Endothelial cell of umbilical vein (primary cell): ENCODE results near the gene WDR77.

ENCODE experiments used
- EZH2 ChIP-seq: IDR thresholded peaks from 2 replicates; pipeline ENCODE4 v1.6.1; 2012; ENCODE audit warnings: borderline replicate concordance, low read depth, mild to moderate bottlenecking, moderate library complexity, low read length, inconsistent platforms; ENCODE audit not compliant: severe bottlenecking
- FOS ChIP-seq: IDR thresholded peaks from 2 replicates; pipeline ENCODE4 v1.6.1; 2011; ENCODE audit warnings: mild to moderate bottlenecking, low read length, moderate library complexity, borderline replicate concordance; ENCODE audit not compliant: insufficient read depth
- GATA2 ChIP-seq: IDR thresholded peaks from 2 replicates; pipeline ENCODE4 v1.7.0; 2011; ENCODE audit warnings: low read depth, mild to moderate bottlenecking, moderate library complexity, mixed read lengths, low read length; ENCODE audit not compliant: insufficient read length, insufficient read depth
- JUN ChIP-seq: IDR thresholded peaks from 2 replicates; pipeline ENCODE4 v1.6.1; 2011; ENCODE audit warnings: borderline replicate concordance, low read depth; ENCODE audit not compliant: insufficient read length, insufficient read depth
- MYC ChIP-seq: IDR thresholded peaks from one replicate; pipeline ENCODE4 v1.6.1; 2011; ENCODE audit warnings: mild to moderate bottlenecking, low read depth, low read length
- POLR2A ChIP-seq: IDR thresholded peaks from 2 replicates; pipeline ENCODE4 v1.6.1; 2012; ENCODE audit warnings: low read depth, mild to moderate bottlenecking, control low read depth, low read length
- POLR2AphosphoS5 ChIP-seq: IDR thresholded peaks from 2 replicates; pipeline ENCODE4 v1.6.1; 2012; ENCODE audit warnings: low read depth, mild to moderate bottlenecking, control low read depth, low read length, moderate library complexity; ENCODE audit not compliant: insufficient read depth
- TF ChIP-seq, protein P1 (sequence below), 2 donors: IDR thresholded peaks; 1 replicate in 1 of 2; 2 replicates in 1 of 2; pipeline ENCODE4 v1.5.1; 2011; ENCODE audit warnings: low read length in 2 of 2, mild to moderate bottlenecking in 2 of 2, moderate library complexity in 2 of 2, control low read depth in 1 of 2, inconsistent platforms in 1 of 2, low read depth in 1 of 2; ENCODE audit not compliant: insufficient read depth in 1 of 2; ENCODE audit errors: extremely low read depth in 1 of 2
- TF ChIP-seq, protein P2 (sequence below): IDR thresholded peaks from 2 replicates; pipeline ENCODE4 v1.6.1; 2011; ENCODE audit not compliant: insufficient read depth, insufficient read length

DNA sequence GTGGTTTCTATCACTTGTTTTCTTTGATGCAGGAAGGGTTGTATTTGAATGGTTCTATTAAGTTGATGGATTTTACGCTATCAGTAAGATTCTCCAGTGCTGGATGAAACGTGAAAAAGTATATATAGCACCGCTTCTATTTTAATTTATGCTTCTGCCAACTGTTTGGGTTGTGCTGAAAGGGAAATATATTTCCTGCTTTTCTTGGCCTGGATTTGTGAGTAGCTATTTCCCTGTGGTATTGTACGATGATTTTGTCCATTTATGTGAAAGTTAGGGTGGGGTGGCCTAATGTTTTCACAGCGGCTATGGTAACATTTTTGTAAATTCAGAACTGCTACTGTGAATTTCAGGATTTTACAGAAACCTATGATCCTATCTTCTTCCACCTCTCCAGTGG is 25.1 kb upstream of the WDR77 start:
- TF ChIP-seq POLR2A (no peak), POLR2AphosphoS5 (no peak), EZH2 (no peak), MYC (no peak), FOS (no peak), GATA2 (no peak), JUN (no peak)
- TF ChIP-seq, protein P1, sequence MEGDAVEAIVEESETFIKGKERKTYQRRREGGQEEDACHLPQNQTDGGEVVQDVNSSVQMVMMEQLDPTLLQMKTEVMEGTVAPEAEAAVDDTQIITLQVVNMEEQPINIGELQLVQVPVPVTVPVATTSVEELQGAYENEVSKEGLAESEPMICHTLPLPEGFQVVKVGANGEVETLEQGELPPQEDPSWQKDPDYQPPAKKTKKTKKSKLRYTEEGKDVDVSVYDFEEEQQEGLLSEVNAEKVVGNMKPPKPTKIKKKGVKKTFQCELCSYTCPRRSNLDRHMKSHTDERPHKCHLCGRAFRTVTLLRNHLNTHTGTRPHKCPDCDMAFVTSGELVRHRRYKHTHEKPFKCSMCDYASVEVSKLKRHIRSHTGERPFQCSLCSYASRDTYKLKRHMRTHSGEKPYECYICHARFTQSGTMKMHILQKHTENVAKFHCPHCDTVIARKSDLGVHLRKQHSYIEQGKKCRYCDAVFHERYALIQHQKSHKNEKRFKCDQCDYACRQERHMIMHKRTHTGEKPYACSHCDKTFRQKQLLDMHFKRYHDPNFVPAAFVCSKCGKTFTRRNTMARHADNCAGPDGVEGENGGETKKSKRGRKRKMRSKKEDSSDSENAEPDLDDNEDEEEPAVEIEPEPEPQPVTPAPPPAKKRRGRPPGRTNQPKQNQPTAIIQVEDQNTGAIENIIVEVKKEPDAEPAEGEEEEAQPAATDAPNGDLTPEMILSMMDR (IDR thresholded peaks at IDR 0.05; ENCODE audit: extremely low read depth in 1 of 2, insufficient read depth in 1 of 2, low read depth in 1 of 2, low read length in 2 of 2): no peak
- TF ChIP-seq, protein P2, sequence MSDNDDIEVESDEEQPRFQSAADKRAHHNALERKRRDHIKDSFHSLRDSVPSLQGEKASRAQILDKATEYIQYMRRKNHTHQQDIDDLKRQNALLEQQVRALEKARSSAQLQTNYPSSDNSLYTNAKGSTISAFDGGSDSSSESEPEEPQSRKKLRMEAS: no peak
